NCI-H2196 (cell line): ENCODE measurements around the gene DAW1.
"Not testable (repeated sequence)": the region's sequence is repeated elsewhere in the genome, so short reads cannot be mapped to it uniquely, and the experiment has no call there.

ENCODE experiments used
- DNase-seq: peaks from one replicate; lab custom pipeline; 2025; ENCODE audit not compliant: unreplicated experiment; lab: John Stamatoyannopoulos, UW

The DAW1 gene

GRCh38 chr2:227871375-227871791 lies at the start of gene DAW1:
TSS of gene DAW1 (plus strand) at chr2:227871631. CDS start at chr2:227871690, 59 bp downstream.
- no peak for DNase-seq

GRCh38 chr2:227822416-227823003 lies 48.9 kb upstream of the DAW1 start:
- no peak for DNase-seq

GRCh38 chr2:227823922-227824321 lies 47.5 kb upstream of the DAW1 start:
- DNase-seq = no peak

GRCh38 chr2:227824711-227825110 lies 46.7 kb upstream of the DAW1 start:
- DNase-seq = no peak

GRCh38 chr2:227826019-227826521 lies 45.4 kb upstream of the DAW1 start:
- DNase-seq = no peak

- no peak for DNase-seq
Observed at GRCh38 chr2:227826563-227826962, 44.9 kb upstream of the DAW1 start.

- no peak for DNase-seq
Observed at GRCh38 chr2:227827143-227827542, 44.3 kb upstream of the DAW1 start.

GRCh38 chr2:227828477-227828912 lies 42.9 kb upstream of the DAW1 start:
- no peak for DNase-seq

GRCh38 chr2:227829337-227829736 lies 42.1 kb upstream of the DAW1 start:
- DNase-seq = no peak

- DNase-seq = no peak
Observed at GRCh38 chr2:227834423-227834822, 37.0 kb upstream of the DAW1 start.

- no peak for DNase-seq
Observed at GRCh38 chr2:227834916-227835650, 36.3 kb upstream of the DAW1 start.

GRCh38 chr2:227839339-227840129 lies 31.9 kb upstream of the DAW1 start:
- DNase-seq = not testable (repeated sequence)

GRCh38 chr2:227846831-227847230 lies 24.6 kb upstream of the DAW1 start:
- no peak for DNase-seq

- DNase-seq = no peak
Observed at GRCh38 chr2:227848146-227848545, 23.3 kb upstream of the DAW1 start.

GRCh38 chr2:227848586-227848985 lies 22.8 kb upstream of the DAW1 start:
- no peak for DNase-seq

- no peak for DNase-seq
Observed at GRCh38 chr2:227849906-227850305, 21.5 kb upstream of the DAW1 start.

GRCh38 chr2:227853204-227853629 lies 18.2 kb upstream of the DAW1 start:
- no peak for DNase-seq

- DNase-seq = no peak
Observed at GRCh38 chr2:227853765-227854271, 17.6 kb upstream of the DAW1 start.

- no peak for DNase-seq
Observed at GRCh38 chr2:227855440-227855839, 16.0 kb upstream of the DAW1 start.

- DNase-seq = no peak
Observed at GRCh38 chr2:227856697-227857096, 14.7 kb upstream of the DAW1 start.

GRCh38 chr2:227860221-227860641 lies 11.2 kb upstream of the DAW1 start:
- no peak for DNase-seq
